Lung (tissue), 12 donors: ENCODE measurements around the gene ENO1. TPM values are rescaled to one million over a fixed set of nuclear protein-coding genes. Genes with fewer than 3 reads are reported as not detected.

Source experiments
- ATAC-seq: fragments of 200-7000 bp; cut with Tn5 transposase; one replicate; pipeline ENCODE4 v1.9.1; 2020; ENCODE audit warnings: moderate number of reproducible peaks; ENCODE audit not compliant: insufficient read depth, low FRiP score
- DNase-seq, 3 donors: peaks; one replicate each; pipeline ENCODE4 v3.0.0-alpha.2; 2013 to 2017
- H3K27ac ChIP-seq, 2 donors: one replicate each; pipeline ENCODE4 v1.5.1; 2013; ENCODE audit warnings: mild to moderate bottlenecking in 2 of 2, moderate library complexity in 2 of 2, control low read depth in 1 of 2, inconsistent platforms in 1 of 2, low read depth in 1 of 2, low read length in 1 of 2
- H3K27me3 ChIP-seq, 3 donors: one replicate each; pipeline ENCODE4 v1.5.1; 2013; ENCODE audit warnings: low read length in 2 of 3; ENCODE audit not compliant: control insufficient read depth in 3 of 3, insufficient read depth in 3 of 3
- H3K36me3 ChIP-seq, 4 donors: one replicate each; pipeline ENCODE4 v1.5.1; 2013; ENCODE audit warnings: low read length in 4 of 4, mild to moderate bottlenecking in 1 of 4, moderate library complexity in 1 of 4; ENCODE audit not compliant: control insufficient read depth in 4 of 4, insufficient read depth in 4 of 4
- H3K4me1 ChIP-seq, 5 donors: one replicate each; pipeline ENCODE4 v1.5.1; 2013; ENCODE audit warnings: low read length in 5 of 5, mild to moderate bottlenecking in 2 of 5, moderate library complexity in 1 of 5; ENCODE audit not compliant: control insufficient read depth in 5 of 5, insufficient read depth in 5 of 5
- H3K4me3 ChIP-seq: one replicate; pipeline ENCODE4 v1.5.1; 2013; ENCODE audit warnings: mild to moderate bottlenecking, control low read depth, moderate library complexity
- H3K9ac ChIP-seq, 2 donors: one replicate each; pipeline ENCODE4 v1.5.1; 2013; ENCODE audit warnings: low read length in 2 of 2, control low read depth in 1 of 2; ENCODE audit not compliant: insufficient read depth in 1 of 2
- H3K9me3 ChIP-seq, 4 donors: one replicate each; pipeline ENCODE4 v1.5.1; 2013; ENCODE audit warnings: low read length in 3 of 4, mild to moderate bottlenecking in 1 of 4, moderate library complexity in 1 of 4; ENCODE audit not compliant: control insufficient read depth in 4 of 4, insufficient read depth in 3 of 4
- CTCF ChIP-seq: IDR thresholded peaks from 2 replicates; pipeline ENCODE4 v1.5.1; 2012; ENCODE audit warnings: mild to moderate bottlenecking; ENCODE audit errors: control extremely low read depth, extremely low read depth
- WGBS, 2 donors: extraction: QIAGEN DNeasy Blood & Tissue Kit; methylation state at CpG; one replicate each; pipeline ENCODE4 v1.1.7; 2013; 5-methylcytosine and 5-hydroxymethylcytosine counted together
- polyA plus RNA-seq, 2 donors: library from polyadenylated mRNA; stranded (reverse); fragments of 200-250 nt; gene quantifications; one replicate each; pipeline ENCODE4 v1.2.1, GENCODE V29; 2013
- total RNA-seq, 2 donors: library from RNA; depleted of rRNA in 1 of 2; stranded (reverse); fragments of >200 nt in 1 of 2; gene quantifications; one replicate each; pipeline ENCODE4 v1.2.1, GENCODE V29; 2014 to 2021
- donor health status: control.
- donor health status: control.
- donor health status: Bipolar disorder and iron deficiency.
- donor health status: healthy.
- donor health status: DM: yes; HTN: yes; CAD: no.

Gene ENO1
- total and polyA plus RNA-seq, 4 donors, result 449 to 1,784 (median 959) TPM

GRCh38 chr1:8844501-8845006 lies 33.9 kb downstream of the ENO1 start:
- DNase-seq (no peak), ATAC-seq (no peak)
- no peak for TF ChIP-seq CTCF
- Histone ChIP-seq H3K4me3 (no peak overlapping the region), H3K4me1 (peaks cover 3 to 14% (median 11%) of the 10 kb centered on the region in 5 donors), H3K36me3 (no peaks in the 10 kb centered on the region), H3K27me3 (no peaks in the 10 kb centered on the region), H3K9ac (no peak overlapping the region), H3K27ac (no peak overlapping the region), H3K9me3 (no peaks in the 10 kb centered on the region)
- 65 to 75% methylated on average over 7 of the region's 7 CpGs for WGBS, 2 donors

- DNase-seq, result no peak
- no peak for TF ChIP-seq CTCF
- no peak overlapping the region for H3K9ac ChIP-seq
- no peaks in the 10 kb centered on the region for H3K9me3 ChIP-seq
- peaks cover 0 to 9% (median 7%) of the 10 kb centered on the region in 5 donors for H3K4me1 ChIP-seq
- H3K4me3 ChIP-seq, result no peak overlapping the region
- ATAC-seq, result no peak
- H3K27ac ChIP-seq, result no peak overlapping the region
- H3K27me3 ChIP-seq, result no peaks in the 10 kb centered on the region
- H3K36me3 ChIP-seq, result no peaks in the 10 kb centered on the region
- 81 to 90% methylated on average over 3 of the region's 3 CpGs for WGBS, 2 donors
Observed at GRCh38 chr1:8841395-8841794, 37.1 kb downstream of the ENO1 start.

GRCh38 chr1:8839990-8840389 lies 38.5 kb downstream of the ENO1 start:
- H3K4me1 ChIP-seq, result peaks cover 0 to 14% (median 7%) of the 10 kb centered on the region in 5 donors
- 94 to 98% methylated on average over 7 of the region's 7 CpGs for WGBS, 2 donors
- no peak for DNase-seq
- no peak overlapping the region for H3K9ac ChIP-seq
- no peak overlapping the region for H3K4me3 ChIP-seq
- ATAC-seq, result no peak
- no peaks in the 10 kb centered on the region for H3K9me3 ChIP-seq
- H3K36me3 ChIP-seq, result no peaks in the 10 kb centered on the region
- TF ChIP-seq CTCF, result no peak
- no peak overlapping the region for H3K27ac ChIP-seq
- no peaks in the 10 kb centered on the region for H3K27me3 ChIP-seq
